GM19239 (cell line): Measurements from ENCODE around the gene COMMD9.
"Not testable (repeated sequence)": the region's sequence is repeated elsewhere in the genome, so short reads cannot be mapped to it uniquely, and the experiment has no call there.

Experiments
- DNase-seq: peaks from one replicate; pipeline ENCODE4 v3.0.0; 2011; ENCODE audit warnings: low spot score; ENCODE audit not compliant: insufficient read length
- FAIRE-seq: peaks from 2 replicates; lab custom pipeline; 2011; peaks lifted over from hg19 to GRCh38; lab: Jason Lieb, UNC

Gene COMMD9

DNA sequence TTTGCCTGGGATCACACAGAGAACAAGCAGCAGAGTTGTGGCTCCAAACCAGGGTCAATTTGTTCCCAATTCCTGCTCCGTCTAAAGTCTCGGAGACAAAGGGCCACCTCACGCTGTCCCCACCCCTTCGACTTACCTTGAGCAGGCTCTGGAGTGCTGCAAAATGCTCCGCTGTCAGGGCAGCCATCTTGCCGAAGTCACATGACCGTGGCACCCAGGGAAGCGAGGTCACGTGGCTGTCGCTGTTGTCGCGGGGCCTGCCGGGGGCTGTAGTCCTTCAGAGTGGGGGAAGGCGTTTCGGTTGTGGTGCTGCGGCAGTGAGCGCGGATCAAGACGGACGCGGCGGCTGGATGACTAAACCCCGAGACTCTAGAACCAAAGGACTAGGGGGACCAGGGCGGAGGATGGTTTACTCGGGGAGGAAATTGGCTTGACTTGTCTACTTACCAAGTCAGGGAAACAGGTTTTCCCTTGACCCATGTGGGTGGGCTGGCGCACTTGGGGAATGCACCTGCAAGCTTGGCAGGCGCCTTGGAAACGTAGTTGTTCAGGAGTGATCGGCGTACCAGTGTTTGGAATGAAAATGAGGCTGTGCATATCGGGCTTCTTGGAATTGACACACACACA is at the start of gene COMMD9:
Gene COMMD9 (minus strand): TSS at position 199 of the 627 bp plus-strand sequence. CDS start 12 bp downstream, at position 187.
- DNase-seq (peak; percentile 86), FAIRE-seq (peak; percentile 96)

DNA sequence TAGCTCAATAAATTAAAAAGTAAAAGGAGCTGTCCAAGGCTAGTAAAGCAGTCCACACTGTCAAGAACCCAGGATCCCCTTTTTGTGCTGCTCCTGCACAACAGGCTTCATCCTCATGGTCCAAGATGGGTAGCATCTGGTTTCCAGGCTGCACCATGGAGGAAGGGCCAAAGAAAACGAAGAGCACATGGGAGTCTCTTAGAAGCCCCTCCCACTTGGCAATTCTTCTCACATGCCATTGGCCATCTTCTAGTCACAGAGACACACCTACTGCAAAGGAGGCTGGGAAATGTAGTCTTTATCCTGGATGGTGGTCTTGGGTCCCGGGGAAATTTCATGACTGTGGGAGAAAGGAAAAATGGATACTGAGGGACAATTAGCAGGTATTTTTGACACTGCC is 44.7 kb upstream of the COMMD9 start:
- no peak for FAIRE-seq
- no peak for DNase-seq

- no peak for DNase-seq
- FAIRE-seq = no peak
These were observed 44.2 kb upstream of the COMMD9 start for GRCh38 chr11:36333468-36333867.

DNA sequence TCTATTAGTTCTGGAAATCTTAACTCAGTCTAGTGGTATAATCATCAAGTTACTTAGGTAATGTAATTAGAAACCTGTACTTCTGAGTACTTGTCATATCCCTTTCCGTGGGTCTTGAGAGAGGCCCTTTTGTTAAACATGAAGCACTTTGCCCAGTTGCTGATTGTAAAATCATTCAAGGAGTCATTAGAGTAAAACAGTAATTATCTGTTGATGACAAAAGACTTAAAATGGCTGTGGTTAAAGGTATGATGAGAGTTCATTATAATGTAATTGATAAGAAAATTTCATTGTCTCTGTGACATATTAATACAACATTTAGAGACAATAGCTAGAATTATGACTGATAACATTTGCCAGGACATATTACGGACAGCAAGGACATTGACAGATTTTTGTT is 41.2 kb upstream of the COMMD9 start:
- FAIRE-seq = no peak
- DNase-seq = no peak

- FAIRE-seq (no peak), DNase-seq (no peak)
These were observed 39.9 kb upstream of the COMMD9 start for GRCh38 chr11:36328966-36329673.

DNA sequence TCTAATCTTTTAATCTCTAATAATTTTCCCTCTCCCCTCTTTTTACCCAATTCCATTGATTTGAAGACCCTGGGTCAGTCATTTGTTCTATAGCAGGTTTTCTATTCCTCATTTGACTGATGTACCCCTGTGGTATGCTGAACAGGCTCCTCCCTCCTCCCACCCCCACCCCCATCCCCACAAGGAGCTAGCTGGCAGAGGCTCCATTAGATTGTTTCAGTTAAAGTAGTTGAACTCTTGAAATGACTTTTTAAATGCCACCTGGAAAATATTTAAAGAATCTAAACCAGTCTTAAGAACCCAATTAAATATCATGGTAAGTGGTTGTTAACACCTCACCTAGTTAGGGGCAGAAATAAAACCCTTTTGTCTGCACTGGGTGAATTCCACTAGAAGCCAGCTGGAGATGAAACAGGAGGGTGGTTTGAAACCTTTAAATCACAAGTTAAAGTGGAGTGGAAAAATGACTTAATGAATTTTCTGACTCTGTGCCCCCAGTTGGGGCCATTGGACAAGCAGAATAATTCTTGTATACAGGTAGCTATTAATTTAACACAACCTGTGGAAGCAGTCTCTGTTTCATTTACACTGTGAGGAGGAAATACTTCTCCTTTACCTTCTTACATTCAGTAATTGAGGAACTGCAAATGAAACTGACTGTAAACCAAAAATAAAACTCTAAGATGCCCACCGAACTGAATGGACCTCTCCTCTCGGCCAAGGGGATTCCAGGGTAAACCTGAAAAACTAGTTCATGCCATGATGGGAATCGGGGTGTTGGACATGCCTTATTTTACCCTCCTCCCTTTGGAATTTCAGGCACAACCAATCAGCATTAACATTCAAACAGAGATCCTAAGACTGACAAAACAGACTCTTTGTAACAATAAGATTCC is 37.5 kb upstream of the COMMD9 start:
- no peak for FAIRE-seq
- DNase-seq = no peak

DNA sequence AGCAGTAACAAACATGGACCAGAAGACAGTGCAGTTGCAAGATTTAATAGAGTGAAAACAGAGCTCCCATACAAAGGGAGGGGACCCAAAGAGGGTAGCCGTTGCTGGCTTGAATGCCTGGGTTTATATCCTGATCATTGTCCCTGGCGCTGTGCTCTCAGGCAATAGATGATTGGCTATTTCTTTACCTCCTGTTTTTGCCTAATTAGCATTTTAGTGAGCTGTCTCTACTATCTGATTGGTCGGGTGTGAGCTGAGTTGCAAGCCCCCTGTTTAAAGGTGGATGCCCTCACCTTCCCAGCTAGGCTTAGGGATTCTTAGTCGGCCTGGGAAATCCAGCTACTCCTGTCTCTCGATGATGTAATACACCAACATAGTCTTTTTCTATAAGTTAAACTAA is 36.2 kb upstream of the COMMD9 start:
- not testable (repeated sequence) for FAIRE-seq

GRCh38 chr11:36324956-36325355 is 35.7 kb upstream of the COMMD9 start:
- FAIRE-seq, DNase-seq: not testable (repeated sequence)

More for the DNA sequence above, 36.2 kb upstream of the COMMD9 start:
- not testable (repeated sequence) for DNase-seq

GRCh38 chr11:36317992-36318391 is 28.8 kb upstream of the COMMD9 start:
- DNase-seq = no peak
- no peak for FAIRE-seq

GRCh38 chr11:36316049-36316448 is 26.8 kb upstream of the COMMD9 start:
- FAIRE-seq (no peak), DNase-seq (no peak)

DNA sequence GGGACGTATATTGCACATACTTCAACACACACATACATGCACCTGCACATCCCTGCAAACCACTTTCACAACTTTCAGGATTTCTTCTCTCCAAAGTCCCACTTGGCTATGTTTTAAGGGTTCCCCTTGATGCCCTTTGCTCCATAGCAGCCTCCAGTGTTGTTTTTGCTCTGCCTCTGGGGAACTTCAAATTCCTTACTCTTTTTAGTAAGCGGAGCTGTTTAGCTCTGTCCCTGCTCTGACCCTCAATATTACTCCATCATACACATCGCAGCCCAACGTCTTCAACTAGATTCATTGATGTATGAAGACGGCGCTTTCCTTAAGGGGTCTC is 25.2 kb upstream of the COMMD9 start:
- DNase-seq (no peak), FAIRE-seq (no peak)

GRCh38 chr11:36313750-36314433 is 24.7 kb upstream of the COMMD9 start:
- FAIRE-seq (no peak), DNase-seq (no peak)

DNA sequence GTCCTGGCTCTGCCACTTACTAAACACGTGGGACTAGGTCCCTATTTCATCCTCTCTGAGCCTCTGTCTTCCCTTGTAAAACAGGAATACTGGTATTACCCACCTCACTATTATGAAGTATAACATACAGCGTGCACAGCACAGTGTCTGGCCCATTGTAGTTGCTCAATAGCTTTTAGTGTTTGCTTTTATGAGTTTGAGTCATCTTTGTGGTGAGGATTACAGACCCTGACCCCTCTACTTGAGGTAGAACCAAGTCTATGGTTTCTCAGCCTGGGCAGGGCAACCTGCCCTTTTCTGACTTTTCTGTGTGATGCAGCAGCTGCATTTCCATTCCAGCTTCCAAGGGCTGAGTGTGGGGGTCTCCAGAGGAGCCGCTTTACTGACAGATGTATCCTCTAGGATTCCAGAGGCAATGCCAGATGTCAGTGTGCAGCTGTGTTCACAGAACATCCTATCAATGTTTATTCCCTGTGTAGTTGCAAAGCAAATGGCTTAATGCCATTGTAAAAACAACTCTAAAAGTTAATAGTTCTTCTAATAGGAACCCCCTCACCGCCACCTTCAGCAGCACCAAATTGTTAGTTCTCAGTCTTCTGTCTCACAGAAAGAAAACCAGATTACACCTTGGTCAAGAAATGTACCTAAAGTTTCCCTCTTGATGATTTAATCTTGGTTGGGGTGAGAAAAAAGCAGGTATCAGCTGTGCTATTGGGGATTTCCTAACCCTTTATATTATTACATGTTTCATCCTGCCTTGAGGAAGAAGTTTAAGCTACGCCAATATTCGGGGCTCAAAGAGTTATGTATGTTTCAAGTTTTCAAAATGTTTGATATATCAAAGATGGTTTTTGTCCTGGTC is 23.6 kb upstream of the COMMD9 start:
- DNase-seq (no peak), FAIRE-seq (no peak)

GRCh38 chr11:36311926-36312595 is 22.8 kb upstream of the COMMD9 start:
- no peak for FAIRE-seq
- no peak for DNase-seq

- no peak for FAIRE-seq
- DNase-seq = no peak
These were observed 20.6 kb upstream of the COMMD9 start for GRCh38 chr11:36309779-36310178.

- FAIRE-seq = no peak
- no peak for DNase-seq
These were observed 19.4 kb upstream of the COMMD9 start for GRCh38 chr11:36308577-36308976.

DNA sequence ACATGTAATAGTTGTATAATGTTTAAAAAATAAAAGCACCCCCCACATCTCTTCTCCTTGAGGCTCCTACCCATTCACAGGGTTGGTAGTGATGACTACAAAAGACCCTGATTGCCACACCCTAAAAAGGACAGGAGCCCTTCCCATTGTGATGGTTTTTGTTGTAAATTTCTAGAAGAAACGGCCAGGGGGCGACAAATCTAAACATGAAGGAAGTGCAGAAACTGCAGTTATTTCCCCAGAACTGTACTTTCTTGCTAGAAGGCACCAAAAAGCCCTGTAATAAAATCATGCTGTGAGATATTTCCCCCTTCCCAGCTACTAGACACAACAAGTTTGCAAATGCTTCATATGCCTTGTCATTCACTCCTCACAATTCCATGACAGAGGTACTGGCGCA is 17.7 kb upstream of the COMMD9 start:
- DNase-seq (no peak), FAIRE-seq (no peak)

DNA sequence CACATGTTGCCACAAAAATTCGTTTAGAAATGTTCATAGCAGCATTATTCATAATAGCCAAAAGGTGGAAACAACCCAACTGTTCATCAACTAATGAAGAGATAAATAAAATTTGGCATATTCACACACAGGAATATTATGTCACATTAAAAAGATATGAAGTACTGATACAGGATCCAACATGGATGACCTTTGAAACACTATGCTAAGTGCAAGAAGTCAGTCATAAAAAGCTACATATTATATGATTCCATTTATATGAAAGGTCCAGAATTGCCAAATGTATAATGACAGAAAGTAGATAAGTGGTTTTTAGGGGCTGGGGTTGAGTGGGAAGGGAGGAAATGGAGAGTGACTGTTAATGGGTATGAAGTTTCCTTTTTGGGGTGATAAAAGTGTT is 15.8 kb upstream of the COMMD9 start:
- no peak for FAIRE-seq

DNA sequence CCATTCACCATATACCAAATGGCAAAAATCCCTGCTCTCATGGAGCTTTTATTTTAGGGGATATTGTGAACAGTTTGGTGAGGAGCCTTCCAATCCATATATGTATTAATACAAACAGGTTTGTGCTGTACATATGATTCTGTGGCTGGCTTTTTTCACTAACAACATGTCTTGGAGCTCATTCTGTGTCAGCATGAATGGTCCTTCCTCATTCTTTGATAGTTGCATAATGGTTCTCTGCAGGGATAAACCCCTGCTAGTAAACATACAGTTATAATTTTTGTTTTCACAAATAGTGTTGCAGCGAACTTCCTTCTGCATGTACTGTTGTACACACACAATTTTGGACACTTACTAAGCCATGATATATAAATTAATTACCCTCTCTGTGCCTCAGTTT is 15.1 kb upstream of the COMMD9 start:
- DNase-seq = no peak
- FAIRE-seq = no peak

More for the DNA sequence above, 15.8 kb upstream of the COMMD9 start:
- DNase-seq = no peak
